Renal cortical epithelial cell (primary cell): ENCODE measurements around the gene PAPOLB. TPM values are rescaled to one million over a fixed set of nuclear protein-coding genes. Genes with fewer than 3 reads are reported as not detected.

ENCODE experiments used
- DNase-seq: peaks from one replicate; pipeline ENCODE4 v3.0.0-alpha.2; 2011; ENCODE audit warnings: low read depth
- total RNA-seq: library from RNA; depleted of rRNA; stranded (reverse); fragments of >200 nt; gene quantifications from 2 replicates; pipeline ENCODE4 v1.2.3, GENCODE V29; 2014

Gene PAPOLB
- total RNA-seq, 1 donor from 2014 or later, result not detected

- no peak for DNase-seq
Measured at GRCh38 chr7:4842319-4843064, 19.3 kb downstream of the PAPOLB start.

GRCh38 chr7:4841836-4842235 lies 20.0 kb downstream of the PAPOLB start:
- DNase-seq, result no peak

- no peak for DNase-seq
Measured at GRCh38 chr7:4841007-4841784, 20.6 kb downstream of the PAPOLB start.

GRCh38 chr7:4840079-4840501 lies 21.7 kb downstream of the PAPOLB start:
- DNase-seq, result no peak

- DNase-seq, result no peak
Measured at GRCh38 chr7:4838626-4839334, 23.1 kb downstream of the PAPOLB start.

GRCh38 chr7:4837803-4838625 lies 23.8 kb downstream of the PAPOLB start:
- DNase-seq, result no peak

- DNase-seq, result no peak
Measured at GRCh38 chr7:4837041-4837802, 24.6 kb downstream of the PAPOLB start.

- DNase-seq, result no peak
Measured at GRCh38 chr7:4836206-4836661, 25.6 kb downstream of the PAPOLB start.

GRCh38 chr7:4835398-4836205 lies 26.2 kb downstream of the PAPOLB start:
- no peak for DNase-seq

- no peak for DNase-seq
Measured at GRCh38 chr7:4834601-4835397, 27.0 kb downstream of the PAPOLB start.

GRCh38 chr7:4833691-4834600 lies 27.9 kb downstream of the PAPOLB start:
- no peak for DNase-seq

GRCh38 chr7:4833176-4833575 lies 28.7 kb downstream of the PAPOLB start:
- DNase-seq, result no peak

- DNase-seq, result no peak
Measured at GRCh38 chr7:4832711-4833110, 29.1 kb downstream of the PAPOLB start.

- no peak for DNase-seq
Measured at GRCh38 chr7:4831723-4832495, 29.9 kb downstream of the PAPOLB start.

- DNase-seq, result peak; percentile 40
Measured at GRCh38 chr7:4830176-4830575, 31.7 kb downstream of the PAPOLB start.

- no peak for DNase-seq
Measured at GRCh38 chr7:4828720-4829383, 33.0 kb downstream of the PAPOLB start.

- DNase-seq, result no peak
Measured at GRCh38 chr7:4825081-4825480, 36.7 kb downstream of the PAPOLB start.
